NCI-H774 (cell line): ENCODE results near the gene HOXC4.
A peak's percentile ranks its signal among the peaks of the same experiment; 100 is the strongest.
"Not testable (repeated sequence)": the region's sequence is repeated elsewhere in the genome, so short reads cannot be mapped to it uniquely, and the experiment has no call there.

Source experiments
- DNase-seq: peaks from one replicate; lab custom pipeline; 2025; lab: John Stamatoyannopoulos, UW

Gene HOXC4

DNA sequence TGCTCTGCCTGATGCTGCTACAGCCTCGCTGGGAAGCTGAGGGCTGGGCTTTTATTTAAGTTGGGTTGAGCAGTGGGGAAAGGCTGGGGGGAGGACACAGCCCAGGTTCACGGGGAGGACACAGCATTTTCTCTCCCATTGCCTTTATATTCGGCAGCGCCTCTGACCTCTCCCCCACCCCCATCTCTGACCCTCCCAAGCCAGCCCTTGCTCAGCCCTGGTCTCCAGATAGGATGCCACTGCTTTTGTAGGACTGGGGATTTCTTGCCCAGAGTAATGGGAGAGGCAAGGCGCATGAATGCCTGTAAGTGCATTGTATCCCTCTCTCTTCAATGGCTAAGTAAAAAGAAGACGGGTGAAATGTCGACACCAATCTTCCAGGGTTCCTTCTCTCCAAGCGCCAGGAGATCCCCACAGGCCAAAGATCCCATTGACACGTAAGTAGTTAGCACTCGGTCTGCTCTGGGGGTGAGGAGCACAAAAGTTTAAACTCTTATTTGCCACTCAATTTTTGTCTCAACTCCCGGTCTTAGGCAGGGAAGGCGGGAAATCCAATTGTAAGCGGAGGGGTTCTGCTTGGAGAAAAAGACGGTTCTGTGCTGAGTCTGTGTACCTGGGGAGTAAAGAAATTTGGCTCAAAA, 4.6 kb downstream of the HOXC4 start:
- no peak for DNase-seq

DNA sequence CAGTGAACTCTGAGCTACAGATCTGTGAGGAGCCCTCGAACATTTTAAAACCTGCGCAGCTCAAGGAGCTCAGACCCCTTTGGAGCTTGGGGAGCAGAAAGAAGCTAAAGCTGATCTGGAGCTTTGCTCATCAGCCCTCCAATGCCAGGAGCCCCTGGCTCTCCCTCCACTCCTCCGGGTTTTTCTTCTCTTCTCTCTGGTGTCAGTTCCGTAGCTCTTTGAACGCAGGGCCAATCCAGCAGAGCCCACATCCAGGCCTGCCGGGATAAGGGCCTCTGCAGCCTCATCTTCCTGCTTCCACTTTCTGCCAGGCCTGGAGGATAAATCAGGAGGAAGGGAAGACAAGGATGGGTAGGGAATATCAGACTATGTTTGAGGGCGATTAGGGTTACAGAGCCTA, 6.0 kb downstream of the HOXC4 start:
- DNase-seq, result no peak

DNA sequence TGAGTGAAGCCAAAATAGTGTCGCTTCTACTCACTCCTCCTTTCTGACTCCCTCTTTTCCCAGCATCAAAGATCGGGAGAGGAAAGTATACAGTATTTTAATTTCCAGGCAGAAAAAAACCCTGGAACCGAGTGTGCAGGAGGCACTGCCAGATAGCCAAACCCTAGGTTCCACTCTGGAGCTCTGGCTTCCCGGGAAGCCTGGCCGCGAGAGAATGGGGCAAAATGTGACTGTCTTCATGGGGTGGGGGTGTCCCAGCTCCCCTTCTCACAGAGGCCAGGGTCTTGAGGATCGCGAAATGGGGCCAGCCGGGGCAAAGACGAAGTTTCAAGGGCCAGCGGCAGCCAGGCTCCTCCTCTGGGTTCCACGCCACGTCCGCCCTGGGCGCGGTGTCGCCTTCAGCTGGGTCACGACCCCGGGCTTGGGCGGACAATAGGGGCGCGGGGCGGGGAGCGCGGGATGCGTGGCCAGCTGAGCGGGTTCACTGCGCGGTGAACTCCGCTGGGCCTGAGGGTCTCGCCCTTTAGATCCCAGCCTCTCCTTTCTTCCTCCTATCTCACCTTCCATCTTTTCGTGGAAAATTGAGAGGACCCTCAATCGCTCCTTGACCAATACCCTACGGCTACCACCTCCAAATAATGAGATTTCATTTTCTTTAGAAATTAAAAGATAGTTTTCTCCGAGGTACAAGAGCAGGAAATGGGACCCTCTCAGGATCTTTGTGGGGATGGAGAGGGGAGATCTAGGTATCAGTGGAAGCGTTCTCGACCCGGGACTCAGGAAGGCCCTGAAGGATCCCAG, 6.7 kb downstream of the HOXC4 start:
- no peak for DNase-seq

DNA sequence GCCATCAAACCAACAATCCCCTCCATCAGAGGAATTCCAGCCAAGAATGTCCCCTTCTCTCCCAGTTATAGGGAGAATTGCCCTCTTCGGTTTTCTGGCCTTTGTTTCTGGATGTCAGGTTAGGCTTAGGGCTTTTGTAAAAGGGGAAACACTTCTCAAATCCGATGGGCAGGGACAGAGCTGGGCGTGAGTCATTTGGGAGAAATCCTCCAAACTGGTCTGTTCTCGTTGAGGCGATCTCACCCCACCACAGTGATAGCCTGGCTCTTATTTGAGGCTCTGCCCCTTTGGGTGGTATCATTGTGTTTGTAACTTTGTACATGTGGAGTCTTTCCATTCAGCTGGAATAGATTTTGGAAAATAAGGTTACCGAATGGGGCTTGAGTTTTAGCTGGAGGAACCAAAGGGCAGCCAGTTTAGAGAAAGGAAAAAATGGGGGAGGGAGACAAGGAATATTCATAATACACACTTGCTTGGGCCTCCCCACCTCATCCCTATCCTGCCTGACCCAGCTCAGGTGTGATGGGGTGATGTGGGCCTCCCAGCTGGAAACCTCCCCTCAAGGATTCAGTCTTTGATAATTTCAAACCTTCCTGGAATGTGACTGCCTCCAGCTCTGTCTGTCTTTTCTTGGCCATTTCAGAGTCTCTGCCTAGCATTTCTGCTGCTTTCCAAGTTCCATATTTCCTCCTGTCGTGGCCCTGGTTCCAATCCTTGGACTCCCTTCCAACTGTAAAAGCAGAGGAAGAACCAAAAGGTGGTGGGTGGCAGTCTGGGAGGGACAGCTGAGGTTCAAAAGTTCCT, 7.5 kb downstream of the HOXC4 start:
- DNase-seq, result no peak

DNA sequence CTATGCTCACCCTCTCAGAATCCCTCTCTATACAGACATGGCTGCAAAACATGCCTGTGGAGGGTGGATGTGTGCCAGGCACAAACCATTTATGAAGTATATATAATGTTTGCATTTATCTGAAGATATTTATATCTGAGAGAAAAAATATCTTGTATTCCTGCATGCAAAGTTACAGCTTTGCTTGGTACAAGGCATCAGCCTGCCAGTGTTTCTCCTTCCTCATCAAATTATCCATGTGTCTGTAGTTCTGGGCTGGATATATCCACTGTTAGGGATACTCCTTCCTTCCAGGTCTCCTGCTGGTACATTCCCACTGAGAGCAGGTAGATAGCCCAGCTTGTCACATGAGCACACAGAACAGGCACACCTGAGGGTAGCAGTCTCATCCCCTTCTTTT, 12.0 kb downstream of the HOXC4 start:
- no peak for DNase-seq

DNA sequence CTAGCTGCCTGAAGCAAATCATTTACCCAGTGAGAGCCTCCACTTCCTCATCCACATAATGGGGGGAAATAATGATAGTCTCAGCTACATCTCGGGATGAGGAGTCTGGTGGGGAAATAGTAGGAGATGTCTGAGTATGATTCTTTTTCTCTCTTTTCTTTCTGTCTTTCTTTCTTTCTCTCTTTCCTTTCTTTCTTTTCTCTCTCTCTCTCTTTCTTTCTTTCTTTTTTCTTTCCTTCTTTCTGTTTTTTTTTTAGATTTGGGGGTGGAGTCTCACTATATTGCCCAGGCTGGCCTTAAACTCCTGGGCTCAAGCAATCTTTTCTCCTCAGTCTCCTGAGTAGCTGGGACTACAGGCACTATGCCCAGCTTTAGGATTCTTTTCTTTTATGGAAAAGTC, 12.8 kb downstream of the HOXC4 start:
- no peak for DNase-seq

DNA sequence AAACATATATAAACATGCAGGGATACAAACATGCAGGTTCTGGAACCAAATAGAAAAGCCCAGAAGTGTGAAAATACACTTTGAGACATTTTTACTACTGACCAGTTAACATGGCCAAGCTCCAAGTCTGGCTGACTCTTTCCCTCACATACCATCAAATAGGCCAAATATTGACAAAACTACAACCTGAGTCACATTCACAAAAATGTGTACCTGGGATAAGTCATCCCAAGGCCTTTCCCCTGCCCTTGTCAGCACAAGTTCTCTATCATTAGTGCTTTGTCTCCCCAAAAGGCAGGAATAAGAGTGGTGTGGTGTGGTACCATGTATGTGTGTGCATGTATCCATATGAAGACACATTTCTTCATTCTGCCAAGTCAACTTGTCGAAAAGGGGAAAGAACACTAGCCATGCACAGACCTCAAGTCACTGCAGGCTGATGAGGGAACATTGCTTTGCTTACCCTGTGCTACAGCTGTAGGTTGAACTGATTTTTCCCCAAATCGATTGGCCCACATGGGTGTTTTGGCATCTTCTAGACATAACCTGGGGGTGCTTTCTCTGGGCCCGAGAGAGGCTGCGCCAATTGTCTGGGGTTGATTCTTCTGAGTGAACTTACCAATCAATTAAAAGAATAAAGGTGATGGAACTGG, 14.9 kb downstream of the HOXC4 start:
- no peak for DNase-seq

DNA sequence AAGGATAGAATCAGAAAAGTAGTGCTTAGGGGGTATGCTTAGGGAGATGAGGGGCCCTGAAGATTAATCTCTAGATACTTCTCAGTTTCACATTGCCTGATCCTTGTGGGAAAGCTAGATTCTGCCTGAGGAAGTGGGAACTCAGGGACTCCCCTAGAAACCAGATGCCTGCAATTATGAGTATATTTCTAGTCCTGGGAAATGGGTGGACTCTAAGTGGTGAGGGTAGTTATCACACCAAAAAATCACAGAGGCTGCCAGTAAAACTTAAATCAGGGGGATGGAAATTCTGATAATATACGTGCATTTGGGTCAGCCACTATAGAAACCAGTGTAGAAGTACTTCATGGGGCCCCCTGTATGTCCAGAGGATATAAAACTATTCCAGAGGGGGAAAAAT, 18.3 kb downstream of the HOXC4 start:
- DNase-seq, result no peak

DNA sequence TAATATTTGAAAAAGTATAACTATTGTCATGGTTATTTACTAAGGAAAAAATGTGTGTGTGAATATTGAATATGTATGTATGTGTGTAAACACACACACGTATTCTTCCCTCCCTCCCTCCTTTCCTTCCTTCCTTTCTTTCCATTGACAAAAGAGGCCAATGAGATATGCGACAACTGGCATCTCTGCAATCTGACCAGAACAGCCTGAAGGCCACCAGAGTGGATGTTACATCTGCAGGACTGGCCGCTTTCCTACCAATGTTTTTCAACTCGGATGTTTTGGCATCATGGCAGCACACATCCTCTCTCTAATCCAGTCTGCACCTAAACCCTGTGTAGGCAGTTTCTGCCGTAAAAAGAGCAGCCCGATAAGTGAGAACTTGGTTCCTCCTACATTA, 20.7 kb downstream of the HOXC4 start:
- no peak for DNase-seq

DNA sequence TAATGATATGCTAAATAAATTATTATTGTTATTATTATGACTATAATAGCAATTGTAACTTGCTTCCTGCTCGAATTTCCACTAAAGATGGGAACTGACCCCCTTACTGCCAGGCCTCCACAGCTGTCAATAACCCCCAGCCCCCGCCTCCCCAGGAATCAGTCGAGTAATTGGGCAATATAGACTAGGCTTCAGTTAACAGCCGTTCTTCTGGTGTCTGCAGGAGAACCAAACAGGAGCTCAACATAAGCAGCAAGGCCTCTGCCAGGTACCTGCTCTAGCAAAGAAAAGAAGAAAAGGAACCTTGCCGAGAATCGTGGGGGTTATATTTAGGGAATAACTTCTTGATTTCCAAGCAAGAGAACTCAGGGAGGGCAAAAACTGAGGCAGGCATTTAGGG, 21.8 kb downstream of the HOXC4 start:
- no peak for DNase-seq

DNA sequence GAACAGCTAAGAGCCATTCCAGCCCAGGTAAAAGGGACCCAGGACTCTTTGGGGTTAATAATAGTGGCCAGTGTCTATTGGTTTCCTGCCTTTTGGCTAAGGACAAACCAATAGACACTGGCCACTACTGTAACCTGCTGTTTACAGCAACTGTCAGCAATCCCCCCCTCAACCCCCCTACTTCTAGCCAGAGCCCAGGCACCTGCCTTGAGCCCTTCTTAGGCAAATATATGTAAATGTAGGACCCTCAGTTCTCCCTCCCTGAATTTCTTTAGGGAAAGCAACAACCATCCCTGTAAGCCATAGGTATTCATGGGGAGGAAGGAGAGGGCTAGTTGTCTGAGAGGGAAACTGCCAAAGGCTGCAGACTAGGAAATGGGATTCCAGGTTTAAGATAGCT, 22.3 kb downstream of the HOXC4 start:
- DNase-seq, result no peak

DNA sequence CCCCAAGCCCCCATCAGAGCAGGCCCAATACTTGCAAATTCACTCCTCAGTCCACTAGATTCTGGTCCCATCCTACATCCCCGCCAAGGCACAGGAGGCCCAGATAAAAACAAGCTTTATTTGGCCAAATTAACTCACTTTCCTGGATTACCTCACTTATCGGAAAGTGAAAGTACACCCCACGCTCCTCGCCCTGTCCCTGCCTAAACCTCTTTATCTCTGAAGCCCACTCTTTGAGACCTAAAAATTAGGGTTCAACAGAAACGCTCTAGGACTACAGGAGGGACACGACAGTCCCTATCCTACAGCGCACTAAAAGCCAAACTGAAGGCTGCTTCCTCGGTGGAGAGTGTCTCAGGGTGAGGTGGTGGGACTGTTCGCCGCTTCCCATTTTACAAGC, 24.2 kb downstream of the HOXC4 start:
- DNase-seq, result not testable (repeated sequence)

DNA sequence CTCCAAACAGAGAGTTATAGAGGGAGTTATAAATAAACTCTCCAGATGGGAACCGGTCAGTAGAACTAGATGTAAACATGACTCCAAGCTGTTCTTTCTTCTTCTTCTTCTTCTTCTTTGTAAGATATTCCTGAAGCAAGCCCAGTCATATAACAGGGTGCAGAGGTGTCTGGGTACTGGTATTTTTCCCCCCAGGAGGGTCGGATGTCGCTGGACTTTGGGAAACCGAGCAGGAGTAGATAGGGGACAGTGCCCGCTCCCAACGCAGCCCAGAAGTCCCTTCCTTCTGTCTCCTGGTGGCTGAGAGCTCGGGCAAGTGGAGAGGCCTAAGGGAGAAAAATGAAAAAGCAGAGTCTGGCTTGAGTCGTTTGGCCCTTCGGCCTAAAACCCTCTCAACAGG, 25.5 kb downstream of the HOXC4 start:
- DNase-seq, result not testable (repeated sequence)

DNA sequence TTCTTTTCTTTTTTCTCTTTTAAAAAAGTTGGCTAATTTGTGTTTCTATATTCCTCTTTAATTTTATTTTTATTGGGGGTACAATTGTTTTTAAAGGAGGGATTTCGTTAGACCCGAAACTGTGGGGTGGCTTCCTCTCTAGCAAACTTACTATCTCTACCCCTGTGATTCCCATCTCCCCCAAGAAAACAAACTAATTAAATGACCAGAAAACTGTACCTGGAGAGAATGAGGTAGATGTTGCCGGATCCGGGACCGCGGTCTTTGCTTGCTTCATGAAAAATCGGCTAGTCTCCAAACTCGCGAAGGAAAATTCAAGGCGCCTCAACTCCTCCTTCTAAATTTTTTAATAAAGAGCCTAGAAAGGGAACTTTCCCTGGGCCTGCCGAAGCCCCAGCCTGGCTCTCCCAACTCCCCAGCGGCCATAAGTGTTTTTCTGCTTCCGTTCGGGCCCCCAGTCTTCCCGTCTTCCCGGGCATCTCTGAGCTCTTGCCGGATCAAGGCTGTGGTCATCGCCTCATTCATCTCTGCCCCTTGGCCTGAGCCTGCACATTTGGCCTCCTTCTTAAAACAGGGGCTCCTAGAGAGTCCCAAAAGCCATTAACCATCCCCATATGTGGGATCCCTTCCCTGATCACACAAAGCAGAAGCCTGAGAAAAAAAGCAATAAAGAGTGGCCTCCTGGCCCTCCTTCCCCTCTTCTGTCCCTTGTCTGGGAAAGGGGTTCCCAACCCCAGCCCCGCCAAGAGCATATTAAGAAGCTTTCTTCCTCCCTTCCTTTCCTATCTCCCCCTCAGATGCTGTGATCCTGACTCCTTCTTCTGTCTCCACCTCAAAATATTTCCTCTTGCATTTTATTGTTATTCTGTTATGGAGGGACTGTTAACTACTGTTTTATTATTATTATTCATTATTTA, 26.6 kb downstream of the HOXC4 start:
- DNase-seq, result not testable (repeated sequence)

DNA sequence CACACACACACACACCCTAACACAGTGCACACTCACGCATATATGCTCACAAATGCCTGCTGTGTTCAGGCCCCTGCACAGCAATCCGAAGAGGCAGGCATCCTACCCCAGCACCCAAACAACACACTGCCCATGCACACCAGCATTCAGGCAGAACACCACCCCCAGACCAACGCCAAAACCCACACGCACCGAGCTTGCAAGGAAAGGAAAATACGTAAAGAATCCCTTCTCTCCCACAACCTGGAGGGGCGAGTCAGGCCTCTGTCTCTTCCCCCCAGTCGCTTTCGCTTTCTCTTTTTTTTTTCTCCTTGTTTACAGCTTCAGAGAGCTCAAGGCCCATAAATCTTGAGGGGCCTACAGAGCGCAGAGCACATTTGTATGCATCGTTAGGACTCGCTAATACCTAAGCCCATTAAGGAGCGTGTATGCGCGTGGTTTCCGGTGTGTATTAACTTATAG, 27.4 kb downstream of the HOXC4 start:
- DNase-seq, result not testable (repeated sequence)

DNA sequence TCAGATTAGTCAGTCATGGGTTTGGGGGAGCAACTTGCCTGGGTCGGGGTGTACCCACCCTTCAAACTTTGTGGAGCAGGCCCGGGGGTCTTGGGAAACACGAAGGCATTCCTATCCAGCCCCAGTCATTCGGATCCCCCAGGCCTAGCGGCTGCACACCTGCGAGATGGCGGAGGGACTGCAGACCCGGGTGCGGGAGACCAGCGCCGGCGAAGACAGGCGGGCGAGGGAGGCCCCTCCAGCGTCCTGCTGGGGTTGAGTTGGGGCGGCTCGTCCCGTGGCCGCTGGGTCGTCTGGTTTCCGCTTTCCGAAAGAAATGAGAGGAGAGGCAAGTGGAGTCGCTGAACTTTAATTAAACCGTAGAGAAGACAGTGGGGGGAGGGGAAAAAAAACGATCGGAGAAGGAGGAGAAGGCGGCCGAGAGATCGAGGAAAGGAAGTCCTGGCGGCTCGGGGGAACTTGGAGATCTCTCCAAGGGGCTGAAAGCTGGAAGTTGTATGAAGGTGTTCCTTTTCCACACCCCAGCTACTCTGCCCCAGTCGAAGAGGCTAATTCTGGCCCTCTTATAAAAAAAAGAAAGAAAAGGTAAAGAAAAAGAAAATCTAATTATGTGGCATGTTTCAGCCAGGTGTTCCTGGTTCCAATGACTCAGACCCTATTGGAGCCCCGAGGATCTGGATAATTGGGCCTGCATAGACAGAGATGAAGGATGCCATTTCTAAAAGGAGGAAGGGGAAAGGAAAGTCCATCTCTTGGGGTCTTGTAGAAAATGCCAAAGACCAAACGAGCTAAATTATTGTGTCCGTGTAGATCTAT, 28.2 kb downstream of the HOXC4 start:
- DNase-seq, result not testable (repeated sequence)

DNA sequence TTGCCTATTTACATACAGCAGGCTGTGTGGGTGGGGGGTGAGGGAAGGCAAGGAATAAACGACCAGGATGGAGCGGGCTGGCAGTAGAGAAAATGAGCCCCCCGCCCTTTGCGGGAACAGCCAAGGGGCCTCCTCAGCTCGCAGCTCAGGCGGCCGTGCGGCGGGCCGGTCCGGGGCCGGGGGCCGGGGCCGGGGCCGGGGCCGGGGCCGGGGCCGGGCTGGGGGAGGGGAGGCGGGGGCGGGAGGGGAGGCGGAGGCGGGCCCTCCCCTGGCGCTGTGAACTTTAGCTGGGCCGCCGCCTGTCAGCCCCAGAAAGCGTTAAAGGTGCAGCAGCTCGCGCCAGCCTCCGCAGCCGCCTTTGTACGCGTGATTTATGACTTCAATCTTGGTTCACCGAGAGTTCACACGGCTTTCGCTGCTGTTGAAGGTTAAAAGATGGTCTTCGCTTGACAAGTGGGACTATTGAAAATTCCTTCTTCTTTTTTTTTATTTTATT, 28.8 kb downstream of the HOXC4 start:
- DNase-seq, result peak; percentile 8

DNA sequence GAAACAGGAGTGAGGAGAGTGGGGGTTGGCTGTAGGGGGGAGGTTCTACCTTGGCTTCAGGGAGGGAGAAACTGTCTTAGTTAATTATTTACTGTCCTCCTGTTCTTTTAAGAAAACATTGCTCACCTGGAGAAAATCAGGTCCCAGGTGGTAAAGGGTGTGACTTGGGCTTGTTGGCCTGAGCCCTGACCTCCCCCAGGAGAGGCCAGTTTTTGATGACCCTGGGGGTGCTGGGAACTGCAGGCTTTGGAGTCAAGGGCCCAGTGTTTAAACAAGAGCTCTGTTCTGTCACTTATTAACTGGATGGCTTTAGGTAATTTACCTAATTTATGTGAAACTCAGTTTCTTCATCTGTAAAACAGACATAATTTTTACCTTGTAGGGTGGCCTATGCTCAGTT, 34.4 kb downstream of the HOXC4 start:
- DNase-seq, result not testable (repeated sequence)

DNA sequence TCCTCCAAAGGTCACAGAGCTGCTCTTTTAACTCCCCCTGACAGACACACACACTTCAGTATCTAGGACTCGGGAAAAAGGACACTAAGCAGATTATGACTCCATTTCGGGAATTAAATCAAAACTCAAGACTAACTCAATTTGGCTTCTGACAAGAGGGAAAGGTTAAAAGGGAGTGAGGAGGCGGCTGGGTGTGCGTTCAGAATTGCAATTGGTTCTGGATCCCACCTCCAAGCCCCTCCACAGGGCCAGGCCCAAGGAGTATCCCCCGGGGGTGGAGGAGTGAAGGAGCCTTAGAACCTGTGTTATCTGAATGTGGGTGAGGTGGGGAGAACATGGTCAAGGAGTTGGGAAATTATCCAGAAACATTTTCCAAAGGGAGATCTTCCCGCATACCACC, 35.8 kb downstream of the HOXC4 start:
- DNase-seq, result not testable (repeated sequence)

DNA sequence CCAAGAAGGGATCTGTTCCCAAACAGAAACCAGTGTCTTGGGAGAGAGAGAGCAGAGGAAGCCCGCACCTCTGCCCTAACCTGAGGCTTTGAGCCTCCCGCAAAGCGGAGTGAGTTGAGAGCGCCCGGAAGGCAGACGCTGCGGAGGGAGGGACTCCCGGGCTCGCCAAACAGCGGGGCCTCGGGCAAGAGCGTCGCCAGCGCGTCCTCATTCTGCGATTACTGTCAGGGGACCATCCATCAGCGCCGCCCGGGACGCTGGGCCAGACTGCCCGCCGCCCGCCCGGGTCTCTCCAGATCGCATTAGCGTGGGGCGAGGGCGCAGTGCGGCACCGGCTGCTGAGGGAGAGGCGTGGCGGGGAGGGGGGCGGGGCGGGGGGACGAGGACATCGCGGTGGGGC, 36.7 kb downstream of the HOXC4 start:
- DNase-seq, result not testable (repeated sequence)
